SKM-1 treated with dmso at 0.1 percent for 144 hours (cell line): ENCODE results near the gene SLC27A4.
A peak's percentile ranks its signal among the peaks of the same experiment; 100 is the strongest.

ENCODE experiments used
- DNase-seq: peaks from one replicate; lab custom pipeline; 2025; ENCODE audit not compliant: unreplicated experiment; lab: John Stamatoyannopoulos, UW

Gene SLC27A4

DNA sequence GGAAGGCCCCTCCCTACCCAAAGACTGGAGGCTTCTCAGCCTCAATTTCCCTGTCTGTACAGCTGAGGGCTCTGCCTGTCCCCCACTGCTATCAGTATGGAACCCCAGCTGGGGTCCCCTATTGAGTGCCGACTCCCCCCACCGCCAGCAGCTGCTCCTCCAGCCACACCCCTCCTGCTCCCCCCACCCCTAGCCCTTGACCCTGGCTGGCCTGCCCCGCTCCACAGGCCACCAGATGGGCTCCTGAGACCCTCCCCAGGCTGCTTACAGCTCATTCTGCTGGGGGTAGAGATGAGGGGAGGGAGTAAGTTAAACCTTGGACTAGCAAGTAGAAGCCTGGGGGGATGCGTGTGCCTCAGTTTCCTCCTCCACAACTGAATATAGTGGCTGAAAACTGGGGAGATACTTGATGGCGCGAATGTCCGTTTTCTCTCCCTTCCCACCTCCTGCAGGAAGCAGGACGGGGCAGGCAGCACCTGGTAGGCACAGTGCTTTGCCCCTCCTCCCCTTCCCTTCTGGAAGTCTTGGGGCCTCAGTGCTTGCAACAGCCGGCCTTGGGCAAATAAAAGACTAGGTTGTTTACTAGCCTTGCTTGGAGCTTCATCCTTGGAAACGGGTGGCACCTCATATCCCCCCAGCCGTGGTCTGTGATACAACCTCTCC is 50.0 kb downstream of the SLC27A4 start:
- DNase-seq = no peak

DNA sequence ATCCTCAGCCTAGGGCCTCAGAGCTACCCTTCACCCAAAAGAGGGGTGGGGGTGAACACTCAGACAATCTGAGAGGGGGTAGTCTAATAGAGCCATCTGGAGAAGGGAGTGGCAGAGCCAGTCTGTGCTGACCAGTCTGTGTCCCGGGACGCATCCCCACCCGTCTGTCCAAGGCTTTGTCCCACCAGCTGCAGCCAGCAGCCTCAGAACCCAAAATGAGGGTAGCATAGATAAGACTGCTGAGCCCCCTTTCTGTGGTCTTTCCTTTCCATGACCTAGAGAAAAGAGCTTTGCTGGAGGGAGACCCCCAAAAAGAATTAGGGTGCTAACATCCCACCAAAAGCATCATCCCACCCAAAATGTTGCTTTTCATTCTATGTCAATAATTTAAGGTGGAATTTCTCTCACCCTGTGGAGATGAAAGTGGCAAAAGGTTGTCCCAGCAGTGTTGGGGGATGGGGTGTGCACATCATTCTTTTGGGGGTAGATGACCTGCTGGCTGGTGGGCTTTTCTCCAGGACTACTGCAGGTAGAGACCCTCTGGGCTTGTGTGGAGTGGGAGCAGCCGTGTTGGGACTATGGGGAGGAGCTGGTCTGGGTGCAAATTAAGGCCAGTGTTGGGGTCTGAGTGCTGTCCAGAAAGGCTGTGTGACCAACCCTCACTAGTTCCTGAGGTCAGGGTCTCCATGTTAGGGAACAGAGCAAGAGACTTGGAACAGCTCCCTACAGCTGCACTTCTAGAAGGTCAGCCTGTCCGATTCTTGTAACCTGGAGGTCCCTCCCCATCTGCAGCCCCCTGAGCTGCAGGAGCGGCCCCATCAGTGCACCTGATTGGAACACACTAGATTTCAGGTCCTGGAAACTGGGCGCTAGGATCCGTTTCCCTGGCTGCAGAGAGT is 50.7 kb downstream of the SLC27A4 start:
- DNase-seq = no peak

DNA sequence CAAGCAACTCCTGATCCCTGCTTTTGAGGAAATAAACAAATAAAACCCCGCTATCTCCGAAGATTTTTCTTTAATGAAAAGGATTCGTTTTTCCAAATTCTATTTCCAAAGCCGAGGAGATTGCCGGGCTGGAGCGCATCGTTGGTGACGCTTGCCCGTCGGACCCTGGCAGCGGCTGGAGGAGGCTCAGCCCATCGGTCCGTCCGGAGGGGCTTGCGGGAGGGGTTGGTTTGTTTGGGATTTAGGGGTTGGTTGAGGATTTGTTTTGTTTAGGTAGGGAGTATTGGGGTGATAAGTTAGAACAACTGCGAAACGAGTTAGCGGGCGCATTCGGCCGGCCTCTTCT is 51.6 kb downstream of the SLC27A4 start:
- DNase-seq = no peak

DNA sequence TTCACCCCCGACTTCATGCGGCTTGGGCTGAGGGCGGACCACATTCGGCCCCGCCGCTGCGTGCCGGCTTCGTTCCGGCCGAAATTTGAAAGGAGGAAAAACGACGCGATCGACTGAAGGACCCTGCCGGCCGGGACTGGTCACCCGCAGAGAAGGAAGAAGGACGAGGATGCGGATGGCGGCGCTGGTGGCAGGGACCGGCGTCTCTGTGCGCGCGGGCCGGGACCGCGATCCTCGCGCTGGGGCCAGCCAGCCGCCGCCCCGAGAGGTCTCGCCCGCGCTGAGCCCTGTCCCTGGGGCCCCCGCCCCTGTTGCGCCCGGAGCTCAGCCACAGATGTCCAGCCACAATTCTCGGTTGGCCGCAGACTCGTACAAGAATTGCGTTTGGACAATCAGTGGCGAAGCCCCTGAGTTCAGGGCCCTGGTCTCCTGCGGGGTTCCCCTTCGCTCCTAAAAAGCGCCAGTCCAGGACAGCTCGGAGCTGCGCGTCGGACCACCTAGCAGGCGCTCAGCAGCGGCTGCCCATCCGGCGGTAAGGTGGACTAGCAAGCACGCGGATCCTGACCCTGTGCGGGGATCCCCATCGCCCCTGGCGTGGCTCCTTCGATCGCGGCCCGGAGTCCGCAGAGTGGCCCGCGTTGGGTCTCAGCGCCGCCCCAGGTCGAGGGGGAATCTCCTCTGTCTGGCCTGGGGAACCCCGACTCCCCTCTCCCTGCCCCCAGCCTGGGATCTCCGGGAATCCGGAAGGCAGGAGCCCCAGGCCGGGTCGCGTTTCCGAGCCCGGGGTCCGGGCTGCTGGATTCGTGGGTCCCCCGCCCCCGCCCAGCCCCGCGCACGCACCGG is 52.2 kb downstream of the SLC27A4 start:
- DNase-seq = no peak

DNA sequence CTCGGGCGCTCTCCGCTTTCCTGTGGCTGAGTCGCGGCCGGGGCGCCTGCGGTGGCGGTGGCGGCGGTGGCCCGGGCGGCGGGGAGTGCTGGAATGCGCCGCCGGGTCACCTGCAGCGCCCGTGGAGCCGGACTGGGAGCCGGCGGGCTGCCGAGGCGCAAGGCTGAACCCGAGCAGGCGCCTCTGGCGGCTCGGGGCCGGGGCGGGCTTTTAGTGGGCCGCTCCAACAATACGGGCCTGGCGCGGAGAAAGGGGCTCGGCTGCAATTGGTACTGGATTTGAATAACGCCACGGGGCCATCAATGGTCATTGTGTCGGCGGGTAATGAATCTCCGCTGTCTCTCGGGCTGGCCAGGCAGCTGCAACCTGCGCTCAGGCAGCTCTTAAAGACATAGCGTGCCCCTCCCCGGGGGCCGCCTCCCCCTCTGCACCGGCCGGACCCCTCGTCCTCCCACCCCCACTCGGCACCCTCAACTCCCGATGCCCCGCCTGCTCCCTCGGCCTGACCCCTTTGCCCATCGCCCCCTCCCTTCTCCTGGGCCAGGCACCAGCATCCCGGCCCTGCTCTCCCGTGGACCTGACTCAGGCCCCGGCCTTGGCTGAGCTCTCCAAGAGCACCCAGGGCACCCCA is 52.9 kb downstream of the SLC27A4 start:
- DNase-seq = no peak

DNA sequence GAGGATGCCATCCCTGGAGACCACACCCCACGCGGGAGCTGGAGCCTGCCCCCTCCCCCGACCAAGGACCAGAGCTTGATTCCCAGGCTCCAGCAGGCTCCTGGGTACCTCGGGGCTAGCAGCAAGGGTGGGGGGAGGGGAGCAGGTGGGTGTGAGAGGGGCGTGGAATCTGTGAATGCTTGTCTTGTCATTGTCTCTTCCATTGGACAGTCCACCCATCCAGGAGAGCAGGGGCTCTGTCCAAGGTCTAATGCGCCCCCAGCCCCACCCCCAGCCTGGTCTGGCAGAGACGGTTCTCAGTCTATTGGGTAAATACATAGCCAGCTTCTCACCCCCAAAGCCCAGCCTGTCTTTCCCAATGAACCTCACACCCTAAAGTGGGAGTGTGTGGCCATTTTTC is 53.6 kb downstream of the SLC27A4 start:
- no peak for DNase-seq

DNA sequence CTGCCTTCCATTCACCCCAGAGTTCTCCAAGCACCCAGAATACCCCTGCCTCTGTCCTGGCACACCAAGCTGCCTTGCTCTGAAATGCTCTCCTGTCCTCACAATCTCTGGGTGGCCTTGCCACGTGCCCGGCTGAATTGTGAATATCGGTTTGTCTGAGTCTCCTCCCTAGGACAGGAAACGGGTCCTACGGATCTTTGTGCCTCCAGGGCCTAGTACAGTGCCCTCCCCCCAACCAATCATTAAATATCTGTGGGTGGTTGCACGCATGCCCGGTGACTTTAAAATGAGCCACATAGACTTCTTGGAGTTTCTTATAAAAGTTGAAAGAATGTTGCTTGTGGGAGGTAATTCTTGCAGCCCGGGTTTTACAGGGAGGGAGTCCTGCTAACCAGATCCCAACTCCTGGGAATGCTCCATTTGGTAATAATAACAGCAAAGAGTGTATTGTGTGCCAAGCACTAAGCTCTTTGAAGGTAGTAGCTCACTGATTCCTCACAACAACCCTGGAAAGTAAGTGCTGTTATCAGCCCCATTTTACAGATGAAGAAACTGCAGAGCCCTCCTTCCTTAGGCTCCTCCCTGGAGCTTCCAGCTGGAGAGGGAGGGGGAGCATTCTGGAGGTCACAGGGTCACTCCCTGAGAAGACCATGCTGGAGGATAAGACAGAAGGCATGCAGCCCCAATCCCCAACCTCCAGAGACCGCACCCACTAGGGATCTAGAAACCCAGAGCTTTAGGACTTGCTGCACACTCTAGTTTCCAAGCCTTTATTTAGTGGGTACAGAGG is 54.2 kb downstream of the SLC27A4 start:
- DNase-seq = no peak

DNA sequence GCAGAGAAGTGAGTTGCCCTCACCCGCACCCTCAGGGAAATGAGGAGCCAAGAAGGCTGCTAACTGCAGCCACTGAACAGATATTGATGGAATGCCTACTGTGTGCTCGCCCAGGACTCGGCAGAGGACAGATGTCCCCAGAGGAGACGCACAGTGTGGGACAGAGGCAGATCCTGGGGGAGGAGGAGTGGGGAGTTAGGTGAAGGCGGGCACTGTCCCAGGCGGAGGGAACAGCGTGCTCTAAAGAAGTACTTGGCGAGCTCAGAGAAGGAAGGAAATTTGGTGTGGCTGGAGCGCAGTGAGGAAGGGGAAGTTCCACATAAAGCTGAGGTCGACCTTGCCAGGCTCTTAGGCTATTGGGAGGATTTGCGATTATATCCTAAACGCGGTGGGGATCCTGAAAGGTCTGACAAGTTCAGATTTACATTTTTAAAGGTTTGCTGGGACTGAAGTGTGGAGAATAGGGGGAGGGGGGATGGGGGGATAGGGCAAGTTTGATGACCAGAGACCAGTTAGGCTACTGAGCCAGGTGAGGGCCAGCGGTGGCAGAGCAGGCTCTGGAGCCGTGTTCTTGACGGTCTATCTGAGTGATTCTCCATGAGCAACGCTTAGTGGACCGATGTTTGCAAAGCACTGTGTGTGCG is 56.8 kb downstream of the SLC27A4 start:
- DNase-seq = peak; percentile 54

DNA sequence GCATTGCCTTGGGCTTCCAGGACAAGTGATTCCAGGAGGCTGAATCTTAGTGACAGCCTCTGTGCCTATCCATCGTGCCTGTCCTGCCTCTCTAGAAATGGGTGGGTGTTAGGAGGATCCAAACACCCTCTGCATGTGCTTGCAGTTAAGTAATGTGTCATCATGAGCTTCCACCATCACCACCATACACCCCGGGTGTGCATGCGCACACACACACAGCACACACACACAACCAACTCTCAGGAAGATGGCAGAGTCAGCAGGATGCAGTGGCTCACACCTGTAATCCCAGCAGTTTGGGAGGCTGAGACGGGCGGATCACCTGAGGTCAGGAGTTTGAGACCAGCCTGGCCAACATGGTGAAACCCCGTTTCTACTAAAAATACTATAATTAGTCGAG is 57.5 kb downstream of the SLC27A4 start:
- DNase-seq = no peak

DNA sequence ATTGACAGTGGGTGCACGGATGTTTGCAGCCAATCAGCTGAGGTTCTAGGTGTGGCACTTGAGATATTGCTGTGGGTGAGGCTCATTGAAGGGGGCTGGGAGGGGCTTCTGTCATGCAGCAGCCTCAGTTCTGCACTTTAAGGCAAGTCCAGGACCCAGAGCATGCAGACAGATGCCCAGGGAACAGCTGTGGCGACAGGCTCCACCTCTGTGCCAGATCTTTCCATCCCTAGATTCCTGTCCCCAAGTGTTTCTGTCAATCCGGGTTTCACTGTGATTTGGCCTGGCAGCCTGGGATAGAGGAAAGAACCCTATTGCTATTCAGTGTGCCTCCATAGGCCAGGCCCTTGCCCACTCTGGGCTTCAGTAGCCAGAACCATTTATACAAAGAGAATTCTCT is 59.5 kb downstream of the SLC27A4 start:
- no peak for DNase-seq

DNA sequence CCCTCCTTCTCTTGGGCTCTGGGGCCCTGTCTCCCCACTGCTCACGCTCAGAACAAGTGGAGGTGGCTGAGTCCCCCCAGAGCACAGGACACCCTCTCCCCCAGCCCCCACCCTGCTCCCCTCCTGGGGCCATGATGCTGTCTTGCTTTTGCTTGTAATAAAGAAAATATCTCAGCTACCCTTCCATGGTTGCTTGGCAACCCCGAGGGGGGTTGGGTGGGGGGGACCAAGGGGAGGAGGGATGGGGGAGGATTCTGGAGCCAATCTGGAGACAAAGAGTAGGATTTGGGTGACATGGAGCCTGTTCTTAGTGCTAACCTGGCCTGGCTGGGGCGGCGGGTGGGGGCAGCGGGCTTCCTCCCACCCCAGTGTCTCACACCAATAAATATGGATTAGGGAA is 64.2 kb downstream of the SLC27A4 start:
- no peak for DNase-seq

DNA sequence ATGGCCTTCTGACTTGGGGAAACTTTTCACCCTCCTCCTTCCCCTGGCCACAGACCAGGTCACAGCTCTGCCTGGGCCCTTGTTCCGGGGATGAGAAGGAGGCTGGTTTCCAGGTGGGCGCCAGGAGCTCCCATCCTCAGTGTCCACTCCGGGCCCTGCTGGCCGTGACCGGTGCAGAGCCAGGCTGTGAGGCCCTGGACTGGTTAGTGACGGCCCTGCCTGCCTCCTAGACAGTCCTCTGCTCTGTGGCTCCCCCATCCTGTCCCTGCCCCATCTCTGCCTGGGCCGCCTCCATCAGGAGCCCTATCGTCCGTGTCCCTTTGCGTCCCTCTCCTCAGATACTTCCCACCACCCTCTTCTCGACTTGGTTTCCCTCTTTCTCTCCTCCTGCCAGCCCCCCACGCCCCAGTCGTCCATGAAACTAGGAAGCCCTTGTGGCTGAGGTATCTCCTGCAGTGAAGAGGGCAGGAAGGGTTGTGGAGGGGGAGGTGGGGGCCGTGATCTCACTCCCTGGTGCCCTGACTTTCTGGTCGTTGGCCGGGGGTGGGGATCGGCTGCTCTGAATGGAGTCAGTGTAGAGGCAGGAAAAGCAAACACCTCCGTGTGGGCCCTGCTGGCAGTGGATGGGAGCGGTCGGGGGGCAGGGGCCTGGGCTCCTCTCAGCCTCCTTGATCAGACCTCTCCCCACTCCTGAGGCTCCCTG is 64.9 kb downstream of the SLC27A4 start:
- no peak for DNase-seq

DNA sequence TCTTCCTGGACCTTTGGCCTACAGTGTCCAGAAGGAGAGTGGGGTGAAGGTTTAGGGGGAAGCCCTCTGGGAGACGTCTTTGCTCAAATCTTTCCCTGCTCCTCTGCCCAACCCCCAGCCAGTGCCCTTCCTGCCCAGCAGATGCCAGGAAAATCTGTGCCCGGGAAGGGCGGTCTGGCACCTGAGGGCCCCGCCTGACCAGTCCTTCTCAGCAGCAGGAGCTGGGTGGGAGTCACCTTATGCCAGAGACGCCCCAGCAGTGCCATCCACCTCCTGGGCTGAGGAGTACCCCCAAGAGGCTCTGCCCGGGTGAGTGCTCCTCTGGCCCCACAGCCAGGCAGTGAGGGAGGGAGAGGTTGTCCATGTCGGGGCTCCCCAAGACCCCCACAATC is 65.4 kb downstream of the SLC27A4 start:
- no peak for DNase-seq

DNA sequence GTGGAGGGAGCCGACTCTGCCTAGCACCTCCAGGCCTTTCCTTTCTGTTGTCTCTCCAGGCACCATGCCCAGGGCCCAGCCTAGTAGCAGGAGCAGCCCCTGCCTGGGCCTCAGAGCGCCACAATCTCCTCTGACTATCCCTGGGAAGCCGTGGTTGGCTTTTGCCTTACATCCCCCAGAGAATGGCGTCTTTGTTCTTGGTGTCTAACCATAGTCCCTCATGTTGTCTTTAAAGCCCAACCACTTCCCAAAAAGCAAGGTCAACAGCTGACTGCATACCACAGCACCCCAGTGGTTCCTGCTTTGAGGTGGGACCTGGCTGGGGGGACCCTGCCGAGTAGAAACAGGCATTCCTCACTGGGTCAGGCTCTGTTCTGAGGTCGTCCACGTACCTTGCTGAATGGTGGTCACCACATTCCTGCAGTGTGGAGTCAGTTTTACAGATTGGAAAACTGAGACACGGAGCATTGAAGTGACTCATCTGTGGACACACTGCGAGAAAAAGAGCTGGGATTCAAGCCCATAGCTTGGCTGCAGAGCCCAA is 66.6 kb downstream of the SLC27A4 start:
- no peak for DNase-seq

DNA sequence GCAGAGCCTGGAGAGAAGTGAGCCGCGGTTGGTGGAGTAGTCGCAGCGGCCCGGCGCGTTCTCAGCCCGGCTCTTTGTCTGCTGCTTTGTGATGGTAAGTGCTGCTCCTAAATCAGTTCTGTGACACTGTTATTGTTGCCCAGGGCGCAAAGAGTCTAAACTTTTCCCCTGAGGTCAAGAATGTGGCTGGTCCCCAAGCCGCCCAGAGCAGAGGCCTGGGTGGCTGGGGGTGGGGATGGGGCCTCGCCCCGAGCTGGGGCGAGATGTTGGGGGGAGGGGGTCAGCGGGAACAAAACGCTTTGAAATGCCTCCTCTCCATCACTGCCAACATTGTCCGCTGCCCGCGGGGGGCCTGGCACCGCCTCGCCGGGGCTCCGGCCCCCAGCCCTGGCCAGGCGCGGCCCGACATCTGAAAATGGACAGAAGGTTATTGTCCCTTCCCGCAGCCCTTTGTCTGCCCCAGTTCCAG is 68.7 kb downstream of the SLC27A4 start:
- no peak for DNase-seq

DNA sequence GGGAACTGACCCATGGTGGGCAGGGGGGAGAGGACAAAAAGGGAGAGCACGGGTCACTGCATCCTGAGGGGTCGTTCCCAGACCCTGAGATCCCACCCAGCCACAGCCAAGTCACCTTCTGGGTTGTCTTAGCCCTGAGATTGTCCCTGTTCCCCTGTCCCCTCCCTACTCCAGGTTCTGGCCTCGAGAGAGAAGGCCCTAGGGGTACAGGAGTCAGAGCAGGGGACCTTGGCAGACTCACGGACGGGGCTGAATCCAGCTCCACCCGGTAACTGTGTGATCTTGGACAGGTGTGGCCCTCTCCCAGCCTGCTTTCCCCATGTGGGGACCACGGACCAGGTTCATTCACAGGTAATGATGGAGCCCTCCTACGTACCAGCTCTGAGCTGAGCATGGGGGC is 69.1 kb downstream of the SLC27A4 start:
- no peak for DNase-seq

DNA sequence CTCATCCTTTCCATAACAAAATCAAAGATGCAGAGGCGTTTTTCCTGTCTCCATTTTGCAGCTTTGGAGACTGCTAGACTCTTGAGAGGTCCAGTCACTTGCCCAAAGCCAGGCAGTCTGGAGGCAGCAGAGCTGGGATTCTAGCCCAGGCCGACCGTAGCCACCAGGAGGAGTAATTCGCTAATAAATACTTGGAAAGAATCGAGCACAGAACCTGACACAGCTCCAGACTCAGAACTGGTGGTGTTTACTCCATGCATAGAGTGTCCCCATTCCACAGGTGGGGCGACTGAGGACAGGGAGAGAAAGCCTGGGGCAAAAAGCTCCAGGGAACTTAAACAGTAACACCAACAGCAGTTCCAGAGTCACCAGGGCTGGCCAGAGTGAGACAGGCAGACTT is 69.7 kb downstream of the SLC27A4 start:
- DNase-seq = no peak
